GM12872 (cell line): ENCODE measurements around the gene CEP350.

Experiments
- TF ChIP-seq, protein P1 (sequence below): IDR thresholded peaks from 3 replicates; pipeline ENCODE4 v1.5.1; 2011; ENCODE audit warnings: low read depth, mild to moderate bottlenecking, low read length, moderate library complexity; ENCODE audit not compliant: insufficient read depth

The CEP350 gene

DNA sequence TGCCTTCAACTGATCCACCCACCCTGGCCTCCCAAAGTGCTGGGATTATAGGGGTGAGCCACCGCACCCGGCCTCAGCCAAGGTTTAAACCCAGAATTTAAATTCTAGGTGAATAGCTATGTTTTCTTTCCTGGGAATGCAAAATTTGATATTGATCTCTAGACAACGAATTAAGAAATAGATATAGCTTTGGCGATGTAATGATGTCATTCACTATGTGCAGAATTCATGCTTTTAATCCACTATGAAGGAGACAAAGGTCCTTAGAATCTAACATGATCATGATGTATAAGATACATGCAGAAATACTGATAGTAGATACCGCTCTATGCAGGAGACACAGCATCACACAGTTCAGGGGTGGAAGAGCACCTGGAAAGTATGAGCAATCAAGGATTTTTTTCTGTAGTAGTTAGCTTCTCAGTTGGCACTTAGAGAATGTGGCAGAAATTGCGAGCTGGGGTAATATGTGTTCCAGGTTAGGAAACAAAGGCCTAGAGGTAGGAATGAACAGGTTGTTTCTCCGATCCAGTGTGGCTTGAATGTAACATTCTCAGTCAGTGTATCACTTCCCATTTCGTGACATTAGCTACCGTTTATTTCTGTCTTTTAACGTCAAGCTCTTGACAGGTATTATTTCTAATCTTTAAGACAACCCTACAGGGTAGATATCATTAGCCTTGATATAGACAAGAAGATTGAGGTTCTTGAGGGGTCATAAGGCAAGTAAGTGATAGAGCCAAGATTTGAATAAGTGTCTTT, 3.0 kb upstream of the CEP350 start:
- TF ChIP-seq, protein P1, sequence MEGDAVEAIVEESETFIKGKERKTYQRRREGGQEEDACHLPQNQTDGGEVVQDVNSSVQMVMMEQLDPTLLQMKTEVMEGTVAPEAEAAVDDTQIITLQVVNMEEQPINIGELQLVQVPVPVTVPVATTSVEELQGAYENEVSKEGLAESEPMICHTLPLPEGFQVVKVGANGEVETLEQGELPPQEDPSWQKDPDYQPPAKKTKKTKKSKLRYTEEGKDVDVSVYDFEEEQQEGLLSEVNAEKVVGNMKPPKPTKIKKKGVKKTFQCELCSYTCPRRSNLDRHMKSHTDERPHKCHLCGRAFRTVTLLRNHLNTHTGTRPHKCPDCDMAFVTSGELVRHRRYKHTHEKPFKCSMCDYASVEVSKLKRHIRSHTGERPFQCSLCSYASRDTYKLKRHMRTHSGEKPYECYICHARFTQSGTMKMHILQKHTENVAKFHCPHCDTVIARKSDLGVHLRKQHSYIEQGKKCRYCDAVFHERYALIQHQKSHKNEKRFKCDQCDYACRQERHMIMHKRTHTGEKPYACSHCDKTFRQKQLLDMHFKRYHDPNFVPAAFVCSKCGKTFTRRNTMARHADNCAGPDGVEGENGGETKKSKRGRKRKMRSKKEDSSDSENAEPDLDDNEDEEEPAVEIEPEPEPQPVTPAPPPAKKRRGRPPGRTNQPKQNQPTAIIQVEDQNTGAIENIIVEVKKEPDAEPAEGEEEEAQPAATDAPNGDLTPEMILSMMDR, result no peak

DNA sequence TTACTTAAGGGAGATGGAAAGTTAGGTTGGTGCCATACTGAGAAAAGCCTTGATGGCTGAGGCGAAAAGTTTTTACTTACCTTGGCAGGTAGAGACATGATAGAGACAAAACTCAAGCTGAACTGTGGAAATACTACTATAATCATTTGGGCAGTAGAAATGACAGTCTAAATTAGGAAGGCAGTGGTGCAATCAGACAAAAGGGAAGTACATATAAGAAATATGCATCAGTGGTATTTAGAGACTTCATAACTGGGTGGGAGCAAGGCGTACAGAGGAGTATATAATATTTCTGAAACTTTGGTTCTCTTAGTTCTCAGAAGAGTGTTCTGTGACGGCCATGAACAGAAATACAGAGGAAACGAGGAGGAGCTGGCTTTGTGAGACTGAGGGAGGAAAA, 2.4 kb upstream of the CEP350 start:
- TF ChIP-seq, protein P1, result no peak

DNA sequence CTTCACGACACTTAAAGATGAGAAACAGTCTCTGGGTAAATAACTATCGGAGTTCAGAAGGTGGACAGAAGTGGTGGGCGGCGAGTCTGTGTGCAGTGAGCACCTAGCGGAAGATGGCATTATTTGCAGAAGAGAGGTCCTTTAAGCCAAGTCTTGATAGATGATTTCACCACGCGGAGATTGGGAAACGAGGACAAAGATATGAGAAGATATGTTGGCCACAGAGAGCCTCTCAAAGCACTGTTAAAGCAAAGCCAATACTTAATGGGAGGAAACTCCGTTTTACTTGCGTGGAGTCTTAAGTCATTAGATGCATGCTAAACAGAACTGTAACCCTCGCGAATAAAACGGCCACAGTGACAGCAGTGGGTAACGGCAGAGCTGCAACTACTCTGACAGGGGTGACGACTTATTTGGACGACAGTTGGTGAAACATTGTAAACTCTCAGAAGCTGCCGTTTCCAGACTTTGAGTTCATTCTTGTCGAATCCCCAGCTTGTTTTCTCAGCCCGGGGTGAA, 577 bp upstream of the CEP350 start:
- TF ChIP-seq, protein P1, result peak; percentile 37; the same call in 2 of the 3 replicates

DNA sequence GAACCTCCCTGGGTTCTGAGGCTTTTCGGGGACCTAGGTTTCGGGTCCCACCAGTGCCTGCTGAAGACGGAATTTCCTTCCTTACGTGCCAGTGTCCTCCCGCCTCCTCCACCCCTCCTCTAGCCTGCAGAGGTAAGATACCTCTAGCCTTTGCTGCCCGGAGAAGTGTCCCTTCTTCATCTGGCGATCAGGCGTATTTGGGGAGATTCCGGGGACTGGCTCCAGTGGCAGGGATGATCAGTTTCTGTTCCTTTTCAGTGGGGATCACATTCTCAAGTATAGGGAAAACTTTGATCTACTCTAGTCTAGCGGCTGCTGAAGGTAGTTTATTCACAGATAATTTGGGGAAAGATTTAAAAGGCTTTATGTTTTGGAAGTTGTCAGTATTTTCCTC, 674 bp downstream of the CEP350 start:
- TF ChIP-seq, protein P1, result no peak

DNA sequence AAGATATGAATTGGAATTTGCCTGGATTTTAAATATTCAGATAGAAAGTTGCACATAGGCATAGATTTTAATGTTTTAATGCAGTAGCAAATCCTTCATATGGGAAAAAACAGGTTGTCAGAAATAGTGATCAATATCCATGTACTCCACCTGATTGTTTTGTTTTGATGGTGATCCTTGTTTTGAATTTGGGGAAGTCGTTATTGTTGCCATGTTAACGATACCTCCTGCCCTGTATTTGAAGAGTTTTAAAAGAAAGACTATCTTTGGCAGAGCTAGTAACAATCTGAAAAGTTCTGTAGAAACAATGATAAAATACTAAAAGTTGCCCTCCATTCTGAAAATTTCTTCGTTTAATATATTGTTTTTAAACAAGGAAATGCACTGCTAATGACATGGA, 1.1 kb downstream of the CEP350 start:
- TF ChIP-seq, protein P1, result no peak

DNA sequence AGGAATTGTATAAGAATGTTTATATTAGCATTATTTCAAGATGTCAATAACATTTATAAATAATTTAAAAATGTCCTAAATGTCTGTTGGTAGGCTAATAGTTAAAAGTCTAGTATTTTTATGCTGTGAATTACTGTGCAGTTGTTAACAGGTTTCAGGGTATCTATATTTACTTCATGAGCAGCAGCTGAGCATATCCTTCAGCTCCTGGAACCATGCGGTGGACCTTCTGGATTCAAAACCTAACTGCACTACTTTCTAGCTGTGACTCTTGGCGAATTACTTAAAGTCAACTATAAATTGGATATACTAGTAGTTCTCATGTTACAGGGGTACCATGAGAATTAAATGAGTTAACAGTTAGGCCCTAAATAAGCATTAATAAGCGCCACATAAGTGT, 3.7 kb downstream of the CEP350 start:
- TF ChIP-seq, protein P1, result no peak

DNA sequence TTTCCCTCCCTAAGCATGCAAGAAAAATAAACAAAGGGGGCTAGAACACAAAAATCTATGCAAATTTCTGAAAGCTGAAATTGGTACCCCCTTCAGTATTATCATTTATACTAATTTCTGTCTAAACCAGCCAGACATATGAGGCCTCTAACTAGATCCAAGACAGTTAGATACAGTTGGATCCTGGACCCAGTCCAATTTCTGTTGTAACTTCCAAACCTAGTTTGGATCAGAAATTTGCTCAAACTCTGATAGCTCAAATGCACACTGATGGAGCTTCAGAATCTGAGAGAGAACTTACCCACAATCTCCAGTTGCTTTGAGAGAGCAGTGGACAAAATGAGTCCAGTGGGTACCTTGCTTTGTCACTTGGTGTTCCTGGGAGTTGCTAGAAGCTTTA, 11.9 kb downstream of the CEP350 start:
- TF ChIP-seq, protein P1, result no peak
